Activated naive CD4-positive, alpha-beta T cell treated with Interleukin-2 at 50 U/mL for 16 hours (primary cell): ENCODE measurements around the gene MAP2K3.
"Not testable (repeated sequence)": the region's sequence is repeated elsewhere in the genome, so short reads cannot be mapped to it uniquely, and the experiment has no call there.

ENCODE experiments used
- DNase-seq: peaks from one replicate; pipeline ENCODE4 v3.0.0-alpha.2; 2020

The MAP2K3 gene

DNA sequence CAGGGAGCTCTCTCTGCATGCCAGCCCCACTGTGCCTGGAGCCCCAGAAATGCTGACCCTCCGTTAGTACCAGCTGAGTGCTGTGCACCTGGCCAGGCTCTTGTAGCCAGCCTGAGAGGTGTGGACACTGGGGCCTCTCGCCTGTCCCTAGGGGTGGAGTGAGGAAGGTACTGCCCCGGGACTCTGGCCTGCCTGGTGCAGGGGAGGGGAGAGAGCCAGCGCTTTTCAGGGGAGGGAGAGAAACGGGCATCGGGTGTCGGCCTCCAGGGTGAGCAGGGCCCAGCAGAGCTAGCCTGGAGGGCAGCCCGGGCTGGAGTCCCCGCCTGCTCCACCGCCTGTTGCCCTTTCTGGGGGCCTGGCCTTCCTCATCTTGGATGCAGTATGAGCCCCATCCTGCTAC lies 13.1 kb downstream of the MAP2K3 start:
- DNase-seq = no peak

DNA sequence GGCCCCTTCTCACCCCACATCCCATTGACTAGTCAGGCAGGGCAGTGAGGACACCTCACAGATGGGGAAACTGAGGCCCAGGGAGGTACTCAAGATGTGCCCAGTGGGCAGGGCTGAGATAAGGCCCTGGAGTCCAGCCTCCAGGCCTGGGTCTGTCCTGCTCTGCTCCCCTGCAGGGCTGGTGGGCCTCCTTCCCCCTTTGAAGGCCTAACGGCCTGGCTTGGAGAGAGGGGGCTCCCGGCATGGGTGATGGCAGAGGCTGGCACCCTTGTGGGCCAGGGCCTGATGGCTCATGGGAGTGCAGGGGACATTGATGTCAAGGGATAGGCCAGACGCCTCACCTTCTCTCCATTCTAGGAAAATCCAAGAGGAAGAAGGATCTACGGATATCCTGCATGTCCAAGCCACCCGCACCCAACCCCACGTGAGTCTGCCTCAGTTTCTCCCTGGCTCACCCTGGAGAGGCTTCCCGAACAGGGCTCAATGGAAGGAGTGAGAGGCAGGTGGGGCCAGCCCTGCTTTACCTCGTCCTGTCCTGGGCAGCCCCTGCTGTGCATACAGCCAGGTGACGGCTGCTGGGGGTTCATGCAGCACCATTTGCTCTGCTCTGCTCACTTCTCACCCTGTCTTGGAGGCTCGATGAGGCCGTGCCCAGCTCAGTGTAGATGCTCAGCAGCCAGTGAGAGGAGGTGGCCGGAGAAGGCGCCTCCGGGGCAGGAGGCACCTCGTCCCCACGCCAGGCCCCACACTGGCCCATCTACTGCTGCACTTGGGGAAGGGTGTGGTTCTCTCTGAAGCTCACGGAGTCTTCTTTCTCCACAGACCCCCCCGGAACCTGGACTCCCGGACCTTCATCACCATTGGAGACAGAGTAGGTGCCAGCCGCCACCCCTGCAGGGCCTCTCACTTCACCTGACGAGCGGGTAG lies 13.8 kb downstream of the MAP2K3 start:
- DNase-seq = no peak

DNA sequence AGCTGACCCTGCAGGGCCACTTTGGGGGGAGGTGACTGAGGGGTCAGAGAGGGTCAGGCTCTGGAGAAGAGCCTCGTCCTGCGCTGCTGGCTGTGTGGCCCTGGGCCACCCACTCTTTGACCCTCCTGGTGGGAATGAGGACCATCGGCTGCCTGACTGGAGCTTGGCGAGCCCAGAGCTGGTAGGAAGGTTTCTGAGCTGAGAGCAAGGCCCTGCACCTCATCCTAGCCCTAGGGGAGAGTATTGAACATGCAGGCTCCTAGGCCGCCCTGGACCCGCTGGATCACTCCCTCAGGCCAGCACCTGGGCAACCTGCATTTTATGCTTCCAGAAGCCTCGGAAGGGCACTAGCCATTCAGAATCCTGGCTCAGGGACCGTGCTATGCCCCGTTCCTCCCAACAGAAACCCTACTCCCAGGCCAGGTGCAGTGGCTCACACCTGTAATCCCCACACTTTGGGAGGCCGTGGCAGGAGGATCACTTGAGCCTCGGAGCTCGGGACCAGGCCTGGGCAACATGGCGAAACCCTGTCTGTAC lies 14.5 kb downstream of the MAP2K3 start:
- no peak for DNase-seq

DNA sequence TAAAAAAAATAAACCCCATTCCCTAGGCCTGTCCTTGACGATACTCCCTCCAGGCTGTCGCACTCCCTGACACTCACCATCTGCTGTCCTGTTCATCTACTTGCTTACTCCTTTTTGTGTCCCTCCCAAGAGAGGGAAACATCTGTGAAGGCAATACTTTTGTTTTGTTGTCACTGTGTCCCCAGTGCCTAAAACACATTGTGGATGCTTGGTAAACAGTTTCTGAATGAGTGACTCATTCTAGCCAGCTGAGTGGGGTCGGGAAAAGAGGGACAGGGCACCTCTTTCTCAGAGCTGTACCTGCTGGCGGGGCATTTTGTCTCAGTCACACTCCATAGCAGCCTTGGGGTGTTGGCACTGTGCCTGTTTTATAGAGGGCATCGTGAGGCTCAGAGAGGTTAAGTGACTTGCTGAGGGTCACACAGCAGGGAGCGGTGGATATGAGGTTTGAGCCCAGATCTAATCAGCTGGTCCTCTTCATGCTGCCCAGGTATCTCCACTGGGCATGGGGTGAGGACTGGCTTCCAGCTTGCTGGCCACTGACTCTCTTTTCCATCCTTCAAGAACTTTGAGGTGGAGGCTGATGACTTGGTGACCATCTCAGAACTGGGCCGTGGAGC lies 15.6 kb downstream of the MAP2K3 start:
- DNase-seq = no peak

DNA sequence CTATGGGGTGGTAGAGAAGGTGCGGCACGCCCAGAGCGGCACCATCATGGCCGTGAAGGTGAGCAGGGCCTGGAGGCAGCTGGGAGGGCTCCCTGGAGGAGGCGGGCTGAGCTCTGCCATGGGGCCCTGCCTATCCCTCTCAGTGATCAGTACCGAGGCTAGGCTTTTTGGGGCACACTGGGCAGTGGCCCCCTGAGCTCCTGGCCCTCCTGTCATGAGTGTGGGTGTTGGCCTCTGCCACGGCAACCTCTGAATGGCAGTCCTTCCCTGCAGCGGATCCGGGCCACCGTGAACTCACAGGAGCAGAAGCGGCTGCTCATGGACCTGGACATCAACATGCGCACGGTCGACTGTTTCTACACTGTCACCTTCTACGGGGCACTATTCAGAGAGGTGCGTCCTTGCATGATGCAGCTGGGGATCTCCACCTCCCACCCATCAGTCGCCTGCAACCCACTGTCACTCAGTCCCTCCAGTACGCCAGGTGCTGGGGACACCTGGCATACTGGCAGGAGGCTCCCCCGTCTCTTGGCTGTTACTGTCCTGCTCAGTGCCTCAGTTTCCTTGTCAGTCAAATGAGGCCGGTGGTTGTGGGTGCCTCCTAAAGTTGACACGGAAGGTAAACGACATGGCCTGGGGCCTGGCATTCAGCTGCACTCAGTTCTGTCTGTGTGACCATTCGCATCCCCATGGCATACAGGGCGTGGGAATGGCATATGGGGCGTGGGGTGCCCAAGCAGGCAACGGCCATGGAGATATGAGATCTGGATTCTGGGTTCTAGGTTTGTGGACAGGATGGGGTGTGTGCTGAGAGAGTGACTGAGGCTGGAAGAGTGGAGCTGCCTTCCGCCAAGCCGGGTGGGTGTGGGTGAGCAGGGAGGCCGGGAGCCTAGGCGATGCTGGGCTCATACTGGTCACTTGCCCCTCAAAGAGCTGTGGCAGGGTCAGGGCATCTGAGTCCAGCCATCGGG lies 16.4 kb downstream of the MAP2K3 start:
- no peak for DNase-seq

DNA sequence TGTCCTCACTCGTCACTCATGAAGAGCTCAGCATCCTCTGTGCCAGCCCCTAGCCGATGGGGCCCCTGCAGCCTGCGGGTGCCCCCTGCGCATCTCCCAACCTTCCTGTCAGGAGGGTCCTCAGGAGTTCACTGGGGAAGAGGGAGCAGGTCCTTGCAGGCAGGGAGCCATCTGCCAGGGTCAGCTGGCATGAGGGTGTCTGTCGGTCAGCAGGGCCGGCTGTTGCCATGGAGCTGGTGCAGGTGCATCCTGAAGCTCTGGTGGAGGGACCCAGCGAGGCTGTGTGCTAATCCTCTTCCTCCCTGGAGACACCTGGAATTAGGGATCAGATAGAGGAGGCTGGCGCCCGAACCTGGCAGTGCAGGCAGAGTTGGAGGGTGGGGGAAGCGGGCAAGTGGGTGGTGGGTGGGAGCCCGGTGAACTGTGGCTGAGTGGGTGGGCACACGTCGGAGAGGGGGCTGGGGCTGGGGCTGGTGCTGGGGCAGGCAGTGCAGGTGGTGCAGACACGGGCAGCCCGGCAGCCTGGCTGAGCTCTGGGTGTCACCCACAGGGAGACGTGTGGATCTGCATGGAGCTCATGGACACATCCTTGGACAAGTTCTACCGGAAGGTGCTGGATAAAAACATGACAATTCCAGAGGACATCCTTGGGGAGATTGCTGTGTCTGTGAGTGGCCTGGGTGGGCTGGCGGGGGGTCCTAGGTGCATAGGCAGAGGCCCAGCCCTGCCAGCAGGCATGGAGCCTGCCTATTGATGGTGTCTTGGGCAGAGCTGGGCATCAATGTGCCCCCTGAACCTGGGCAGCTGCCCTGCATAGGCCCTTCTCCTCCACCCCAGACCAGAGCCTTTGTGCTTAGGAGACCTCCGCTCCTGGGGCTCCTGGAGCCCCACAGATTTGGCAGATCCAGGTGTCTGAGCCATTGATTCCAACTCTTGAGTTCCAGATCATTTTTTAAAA lies 17.4 kb downstream of the MAP2K3 start:
- DNase-seq = no peak

DNA sequence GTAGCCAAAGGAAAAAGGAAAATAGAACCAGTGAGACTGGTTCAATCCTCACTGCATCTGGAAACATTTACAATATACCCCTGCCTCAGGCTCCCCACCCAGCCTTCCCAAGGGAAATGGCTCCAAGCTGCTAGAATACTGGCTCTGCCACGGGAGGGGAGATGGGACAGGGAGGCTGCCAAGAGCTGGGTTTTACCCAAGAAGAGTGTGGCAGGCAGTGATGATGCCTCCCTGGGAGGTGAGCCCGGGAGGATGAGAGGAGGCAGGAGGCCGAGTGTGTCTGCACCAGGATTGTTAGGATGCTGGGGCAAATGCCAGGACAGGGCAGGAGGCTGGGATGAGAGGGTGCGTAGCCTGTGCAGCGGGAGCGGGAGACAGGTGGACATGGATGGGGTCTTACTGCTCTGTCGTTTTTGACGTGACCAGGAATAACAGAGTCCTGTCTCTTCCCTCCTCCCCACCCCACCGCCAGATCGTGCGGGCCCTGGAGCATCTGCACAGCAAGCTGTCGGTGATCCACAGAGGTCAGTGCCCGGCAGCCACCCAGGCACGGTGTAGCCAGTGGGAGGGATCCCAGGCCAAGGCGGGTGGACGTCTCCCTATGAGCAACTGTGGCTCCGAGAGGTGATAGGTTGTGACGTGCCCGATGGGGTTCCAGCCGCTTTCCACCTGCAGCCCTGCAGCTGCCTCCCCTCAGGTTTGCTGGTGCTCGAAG lies 18.4 kb downstream of the MAP2K3 start:
- no peak for DNase-seq

DNA sequence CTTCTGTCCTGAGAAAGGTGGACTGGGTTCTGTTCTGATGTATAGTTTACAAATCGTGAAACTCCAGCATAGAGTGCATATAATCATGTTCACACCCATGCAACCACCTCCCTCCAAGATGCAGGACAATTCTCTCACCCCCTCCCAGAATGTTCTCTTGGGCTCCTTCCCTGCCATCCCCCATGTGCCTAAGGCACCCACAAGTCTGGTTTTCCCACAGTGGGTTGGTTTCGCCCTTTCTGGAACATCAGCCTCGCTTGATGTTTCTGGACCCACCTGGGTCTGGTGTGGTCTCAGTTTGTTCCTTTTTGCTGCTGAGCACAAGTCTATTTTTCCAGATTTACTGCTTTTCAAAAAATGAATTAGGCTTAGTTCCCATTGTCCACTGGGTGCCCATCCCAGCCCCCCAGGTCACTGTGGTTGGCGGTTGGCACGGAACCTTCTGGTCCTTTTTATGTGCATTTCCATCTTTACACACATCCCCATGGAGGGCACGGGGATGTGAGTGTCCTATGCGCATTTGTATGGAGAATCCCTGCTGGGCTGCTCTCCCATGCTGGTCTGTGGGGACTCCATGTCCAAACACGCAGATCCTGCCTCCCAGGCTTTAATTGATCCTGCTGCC lies 19.0 kb downstream of the MAP2K3 start:
- DNase-seq = no peak

DNA sequence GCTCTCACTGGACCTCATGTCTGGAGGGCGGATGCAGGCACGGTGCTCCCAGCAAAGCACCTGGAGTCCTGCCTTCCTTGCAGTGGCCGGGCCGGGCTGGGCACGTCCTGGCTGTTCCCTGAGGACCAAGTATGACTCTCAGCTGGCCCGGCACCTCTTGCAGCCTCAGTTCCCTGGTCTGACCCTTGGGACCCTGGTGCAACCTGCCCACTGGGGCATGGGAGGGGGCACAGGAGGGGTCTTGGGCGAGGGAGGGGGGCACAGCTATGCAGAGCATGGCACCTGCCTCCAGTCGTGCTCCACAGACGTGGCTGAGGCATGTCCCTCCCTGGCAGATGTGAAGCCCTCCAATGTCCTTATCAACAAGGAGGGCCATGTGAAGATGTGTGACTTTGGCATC lies 19.6 kb downstream of the MAP2K3 start:
- DNase-seq = no peak

DNA sequence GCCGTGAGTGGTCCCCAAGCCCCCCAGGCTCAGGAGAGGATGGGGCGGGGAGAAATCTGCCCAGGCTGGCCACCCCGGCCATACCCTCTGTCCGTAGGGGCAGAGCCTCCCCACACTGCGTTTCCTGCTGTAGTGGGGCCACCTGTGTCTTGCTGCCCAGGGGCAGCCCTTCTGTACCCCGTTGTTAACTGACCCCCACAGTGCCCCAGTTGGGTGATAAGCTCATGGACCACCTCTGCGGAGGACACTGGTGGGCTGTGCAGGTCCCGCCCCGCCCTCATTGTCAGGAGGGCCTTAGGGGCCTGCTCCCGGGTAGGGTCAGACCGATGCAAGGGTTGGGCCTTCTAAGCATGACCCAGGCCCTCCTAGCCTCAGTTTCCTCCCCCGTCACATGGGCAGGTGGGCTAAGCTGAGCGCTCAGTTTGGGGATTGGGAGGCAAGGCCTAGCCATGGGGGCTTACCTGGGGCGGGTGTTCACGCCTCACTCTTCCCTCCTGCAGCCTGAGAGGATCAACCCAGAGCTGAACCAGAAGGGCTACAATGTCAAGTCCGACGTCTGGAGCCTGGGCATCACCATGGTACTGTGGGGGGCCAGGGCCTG lies 20.1 kb downstream of the MAP2K3 start:
- not testable (repeated sequence) for DNase-seq

DNA sequence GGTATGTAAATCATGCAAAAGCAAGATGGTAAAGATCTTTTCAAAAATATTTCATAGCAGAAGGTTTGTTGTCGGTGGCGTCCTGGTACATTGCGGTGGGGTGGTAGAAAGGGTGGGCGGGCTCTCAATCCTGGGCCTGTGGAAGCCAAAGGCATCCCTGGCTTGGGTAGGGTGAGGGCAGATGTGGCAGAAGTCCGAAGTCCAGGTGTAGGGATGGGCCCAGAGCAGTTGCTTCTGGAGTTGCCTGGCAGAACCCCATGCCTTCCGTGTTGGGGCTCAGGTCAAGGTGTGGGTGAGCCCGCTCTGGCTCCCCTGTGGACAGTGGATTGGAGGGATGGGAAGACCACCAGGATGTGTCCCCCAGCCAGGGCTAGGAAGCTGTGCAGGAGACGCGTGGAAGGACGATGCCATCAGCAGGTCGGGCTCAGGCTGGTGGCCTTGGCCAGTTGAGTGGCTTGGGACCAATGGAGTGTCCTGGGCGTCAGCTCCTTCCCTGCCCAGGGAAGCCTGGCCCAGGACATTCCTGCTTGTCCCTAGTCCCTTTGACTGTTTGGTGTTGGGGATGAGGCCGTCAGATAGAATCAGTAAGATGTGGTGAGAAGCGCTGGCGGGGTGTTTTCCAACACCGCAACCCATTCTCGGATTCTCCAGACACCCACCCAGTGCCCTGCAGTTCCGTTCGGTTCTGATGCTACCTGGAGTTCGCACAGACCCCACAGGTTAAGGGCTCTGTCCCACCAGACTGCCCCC lies 21.1 kb downstream of the MAP2K3 start:
- not testable (repeated sequence) for DNase-seq

DNA sequence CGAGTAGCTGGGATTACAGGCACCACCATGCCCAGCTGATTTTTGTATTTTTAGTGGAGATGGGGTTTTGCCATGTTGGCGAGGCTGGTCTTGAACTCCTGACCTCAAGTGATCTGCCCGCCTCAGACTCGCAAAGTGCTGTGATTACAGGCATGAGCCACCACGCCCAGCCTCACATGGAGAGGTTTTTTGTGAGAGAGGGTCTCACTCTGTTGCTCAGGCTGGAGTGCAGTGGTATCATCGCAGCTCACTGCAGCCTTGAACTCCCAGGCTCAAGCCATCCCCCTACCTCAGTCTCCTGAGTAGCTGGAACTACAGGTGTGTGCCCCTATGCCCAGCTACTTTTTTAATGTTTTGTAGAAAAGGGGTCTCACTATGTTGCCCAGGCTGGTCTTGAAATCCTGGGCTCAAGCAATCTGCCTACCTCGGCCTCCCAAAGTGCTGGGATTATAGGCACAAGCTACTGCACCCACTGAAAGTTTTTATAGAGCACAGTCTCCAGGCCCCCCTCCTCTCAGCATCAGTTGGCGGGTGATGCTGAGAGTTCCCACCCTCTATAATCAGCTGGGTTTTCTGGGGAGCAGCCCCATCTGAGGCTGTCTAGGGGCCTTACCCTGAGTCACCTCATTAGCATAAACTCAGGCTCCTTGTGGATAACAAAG lies 22.2 kb downstream of the MAP2K3 start:
- DNase-seq = not testable (repeated sequence)

DNA sequence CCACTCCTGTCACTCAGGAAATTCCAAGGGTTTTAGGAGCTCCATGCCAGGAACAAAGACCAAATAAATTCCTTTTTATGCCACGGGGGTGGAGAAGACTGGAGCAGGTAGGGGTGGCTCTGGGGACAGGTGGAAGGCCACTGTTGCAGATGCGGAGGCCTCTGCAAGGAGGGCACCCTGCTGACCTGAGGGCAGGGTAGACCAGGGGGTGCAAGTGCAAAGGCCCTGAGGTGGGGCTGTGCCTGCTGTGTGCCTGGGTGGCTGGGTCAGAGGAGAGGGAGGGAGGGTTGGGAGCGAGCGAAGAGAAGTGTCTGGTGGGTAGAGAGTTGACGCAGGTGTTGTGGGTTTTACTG lies 22.7 kb downstream of the MAP2K3 start:
- DNase-seq = not testable (repeated sequence)

DNA sequence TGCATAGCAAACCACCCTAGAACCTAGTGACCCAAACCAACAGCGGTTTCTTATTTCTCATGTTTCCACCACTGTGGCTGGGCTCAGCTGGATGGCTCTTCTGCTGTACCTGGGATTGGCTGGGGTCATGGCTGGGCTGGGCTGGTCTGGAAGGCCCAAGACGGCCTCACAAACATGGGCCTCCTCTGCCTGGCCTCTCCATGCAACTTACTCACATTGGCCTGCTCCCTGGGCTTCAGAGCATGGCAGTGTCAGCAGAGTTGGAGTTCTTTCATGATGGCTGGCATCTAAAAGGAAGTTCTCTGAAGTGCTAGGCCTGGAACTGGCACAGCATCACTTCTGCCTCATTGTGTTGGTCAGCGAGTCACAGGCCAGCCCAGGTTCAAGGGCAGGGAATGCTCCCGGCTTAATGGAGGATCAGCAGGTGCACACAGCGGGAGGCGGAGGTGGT lies 24.4 kb downstream of the MAP2K3 start:
- not testable (repeated sequence) for DNase-seq

DNA sequence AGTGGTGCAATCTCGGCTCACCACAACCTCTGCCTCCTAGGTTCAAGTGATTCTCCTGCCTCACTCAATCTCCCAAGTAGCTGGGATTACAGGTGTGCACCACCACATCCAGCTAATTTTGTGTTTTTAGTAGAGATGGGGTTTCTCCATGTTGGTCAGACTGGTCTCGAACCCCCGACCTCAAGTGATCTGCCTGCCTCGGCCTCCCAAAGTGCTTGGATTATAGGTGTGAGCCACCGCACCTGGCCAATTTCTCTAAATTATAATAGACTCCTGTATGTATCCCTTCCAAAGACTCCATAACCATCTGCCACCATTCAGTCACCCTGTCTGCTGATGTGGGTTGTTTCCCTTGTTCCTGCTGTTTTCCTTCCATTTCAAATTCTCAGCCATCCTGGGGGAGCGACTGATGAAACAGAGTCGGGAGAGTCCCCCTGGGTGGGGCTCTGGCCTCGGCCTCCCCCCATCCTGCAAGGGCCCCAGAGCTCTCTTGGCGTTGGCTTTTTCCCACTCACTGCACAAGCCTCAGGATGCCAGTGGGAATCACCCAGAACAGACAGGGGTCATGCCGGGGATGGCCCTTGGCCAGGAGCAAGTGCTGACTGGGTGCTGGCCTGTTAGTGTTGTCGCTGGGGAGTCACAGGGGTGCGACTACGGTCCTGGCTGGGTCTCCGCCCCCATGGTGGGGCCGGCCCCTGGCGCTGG lies 25.7 kb downstream of the MAP2K3 start:
- not testable (repeated sequence) for DNase-seq

DNA sequence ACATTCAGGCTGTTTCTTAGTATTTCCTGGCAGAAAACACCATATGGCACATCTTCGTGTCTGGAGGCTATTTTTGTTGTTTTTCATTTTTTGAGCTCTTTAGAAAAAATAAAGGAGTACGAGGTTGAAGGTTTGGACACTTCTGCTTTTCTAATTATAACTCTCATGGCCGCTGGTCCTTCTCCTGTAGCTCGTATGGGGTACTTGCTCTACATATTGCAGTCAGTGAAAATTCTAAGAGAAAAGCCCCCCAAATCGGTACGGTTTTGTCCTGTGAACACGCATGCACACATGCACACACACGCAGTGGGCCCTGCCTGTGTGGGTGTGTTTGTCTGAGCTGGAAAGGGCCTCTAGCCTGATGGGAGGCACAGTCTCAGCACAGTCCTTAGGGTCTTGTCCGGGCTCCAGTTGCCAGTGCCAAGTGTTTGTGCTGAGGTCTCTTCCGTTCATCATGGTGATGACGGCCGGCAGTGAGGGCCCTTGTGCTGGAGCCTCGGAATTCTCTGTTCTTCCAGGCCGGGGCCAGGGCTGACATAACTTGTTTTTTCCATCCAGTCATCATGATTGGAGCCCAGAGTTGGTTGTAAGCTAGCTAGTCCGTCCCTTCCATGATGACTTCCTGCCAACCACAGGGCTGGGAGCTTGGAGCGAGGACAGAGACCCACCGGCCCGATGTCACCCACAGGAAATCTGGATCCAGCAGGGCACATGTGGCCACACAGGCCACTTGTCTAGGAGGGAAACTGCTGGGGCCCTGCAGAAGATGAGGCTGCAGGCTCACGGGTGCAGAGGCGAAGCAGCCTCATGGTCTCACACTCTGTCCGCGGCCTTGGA lies 26.5 kb downstream of the MAP2K3 start:
- not testable (repeated sequence) for DNase-seq

DNA sequence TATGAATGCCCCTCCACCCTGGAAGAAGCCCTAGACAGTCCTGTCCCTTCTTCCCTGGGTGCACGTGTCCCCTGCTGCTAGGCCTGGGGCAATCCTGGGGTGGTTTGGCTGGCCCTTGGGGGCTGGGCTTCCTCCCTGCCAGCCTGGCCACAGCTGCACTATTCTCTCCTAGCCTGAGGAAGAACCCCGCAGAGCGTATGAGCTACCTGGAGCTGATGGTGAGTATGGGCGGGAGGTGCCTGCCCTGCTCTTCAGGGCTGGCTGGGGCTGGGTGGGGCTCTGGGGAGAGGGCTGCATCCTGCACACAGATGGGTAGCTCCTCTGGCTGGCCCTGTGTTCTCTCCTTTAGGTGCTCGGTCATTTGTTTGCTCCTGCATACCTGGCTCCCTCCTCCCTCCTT lies 28.8 kb downstream of the MAP2K3 start:
- no peak for DNase-seq
